ENCODE results near the gene TTC28. TPM values are rescaled to one million over a fixed set of nuclear protein-coding genes. Genes with fewer than 3 reads are reported as not detected.
A peak's percentile ranks its signal among the peaks of the same experiment; 100 is the strongest.

Gene TTC28
- total RNA-seq, 1 donor from 2014 or later = 23.2 TPM

- peak; percentile 69 for FAIRE-seq
- H3K27me3 ChIP-seq (ENCODE audit: insufficient read depth, low read length) = no peaks in the 10 kb centered on the region
- H3K27me3 Mint-ChIP-seq (ENCODE audit: low read depth, unreplicated experiment) = no peaks in the 10 kb centered on the region
- no peak overlapping the region for H3K4me3 ChIP-seq (ENCODE audit: insufficient read depth, low read depth, low read length)
- no peak overlapping the region for H2AFZ ChIP-seq (ENCODE audit: low read depth, low read length)
- no peak overlapping the region for H3K4me2 ChIP-seq (ENCODE audit: low read length)
- no peaks in the 10 kb centered on the region for H3K79me2 ChIP-seq (ENCODE audit: insufficient read depth, low read length)
- H3K27ac Mint-ChIP-seq (ENCODE audit: unreplicated experiment) = no peak overlapping the region
- H3K9me3 ChIP-seq (ENCODE audit: insufficient read depth, low read depth, low read length) = no peaks in the 10 kb centered on the region
- H3K4me1 Mint-ChIP-seq (ENCODE audit: low read depth, unreplicated experiment) = peaks cover 5% of the 10 kb centered on the region
- H3K9ac ChIP-seq (ENCODE audit: low read length) = no peak overlapping the region
- no peaks in the 10 kb centered on the region for H3K36me3 Mint-ChIP-seq (ENCODE audit: low read depth, unreplicated experiment)
- H3K4me3 Mint-ChIP-seq (ENCODE audit: unreplicated experiment) = no peak overlapping the region
- no peaks in the 10 kb centered on the region for H3K4me1 ChIP-seq (ENCODE audit: insufficient read depth, low read length)
- no peaks in the 10 kb centered on the region for H4K20me1 ChIP-seq (ENCODE audit: insufficient read depth, low read length)
- H3K27ac ChIP-seq (ENCODE audit: low read depth, low read length) = no peak overlapping the region
- TF ChIP-seq EZH2 (IDR thresholded peaks at IDR 0.05; ENCODE audit: insufficient read depth, low read length) (no peak), CTCF (IDR thresholded peaks at IDR 0.05; ENCODE audit: insufficient read depth, low read depth, low read length) (no peak)
- H3K9me3 Mint-ChIP-seq (ENCODE audit: unreplicated experiment) = no peaks in the 10 kb centered on the region
- DNase-seq (ENCODE audit: low read depth) = no peak
- no peaks in the 10 kb centered on the region for H3K36me3 ChIP-seq (ENCODE audit: insufficient read depth, low read length)
Measured at GRCh38 chr22:27930331-27931060, 749.1 kb downstream of the TTC28 start.

Small RNA genes within 50 kb of the gene (microRNA-seq; reads per million reads assigned to microRNA genes)
- gene MIR5739 = not detected

Other genes starting within 250 kb of the TTC28 start
- gene CHEK2, start 62.0 kb upstream of the TTC28 start, total RNA-seq = 5.7 and 7.5 TPM in 2 replicates
- gene HSCB, start 62.2 kb upstream of the TTC28 start, total RNA-seq = 10.4 and 10.7 TPM in 2 replicates
- gene CCDC117, start 92.9 kb upstream of the TTC28 start, total RNA-seq = 13.5 and 15.8 TPM in 2 replicates
- 142 and 155 TPM in 2 replicates for gene XBP1, start 120.7 kb upstream of the TTC28 start, total RNA-seq
- gene ZNRF3, start 203.7 kb upstream of the TTC28 start, total RNA-seq = 5.8 and 5.9 TPM in 2 replicates